Measurements from ENCODE around the gene IFITM1.
"Not testable (repeated sequence)": the region's sequence is repeated elsewhere in the genome, so short reads cannot be mapped to it uniquely, and the experiment has no call there.

The IFITM1 gene

DNA sequence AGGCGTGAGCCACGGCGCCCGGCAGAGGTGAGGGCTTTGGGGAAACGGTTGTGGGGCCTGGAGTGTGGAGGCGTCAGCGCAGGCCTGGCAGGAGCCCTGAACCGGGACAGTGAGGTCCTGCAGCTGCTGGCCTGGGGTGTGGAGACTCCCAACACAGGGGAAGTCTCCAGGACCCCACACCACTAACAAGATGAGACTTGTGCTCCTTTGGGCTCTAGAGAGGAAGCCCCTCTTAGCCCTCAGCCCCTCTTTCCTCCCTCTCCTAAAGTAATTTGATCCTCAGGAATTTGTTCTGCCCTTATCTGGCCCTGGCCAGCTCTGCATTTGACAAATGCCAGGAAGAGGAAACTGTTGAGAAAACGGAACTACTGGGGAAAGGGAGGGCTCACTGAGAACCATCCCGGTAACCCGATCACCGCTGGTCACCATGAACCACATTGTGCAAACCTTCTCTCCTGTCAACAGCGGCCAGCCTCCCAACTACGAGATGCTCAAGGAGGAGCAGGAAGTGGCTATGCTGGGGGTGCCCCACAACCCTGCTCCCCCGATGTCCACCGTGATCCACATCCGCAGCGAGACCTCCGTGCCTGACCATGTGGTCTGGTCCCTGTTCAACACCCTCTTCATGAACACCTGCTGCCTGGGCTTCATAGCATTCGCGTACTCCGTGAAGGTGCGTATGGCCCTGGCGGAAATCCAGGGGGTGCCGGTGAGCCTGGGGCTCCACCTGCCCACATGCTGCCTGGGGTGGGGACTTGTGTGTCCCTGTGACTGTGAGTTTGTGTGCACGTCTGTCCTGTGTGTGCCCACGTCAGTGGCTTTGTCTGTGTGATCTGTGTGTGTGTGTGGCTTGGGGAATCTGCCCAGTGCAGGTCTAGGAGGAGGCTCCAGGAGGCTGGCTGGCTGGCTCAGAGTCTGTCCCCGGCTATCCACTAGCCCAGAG, 5.8 kb upstream of the IFITM1 start, which contains the start of gene IFITM2:
Gene IFITM2, plus strand, starts transcription at position 51 of the 943 bp plus-strand sequence. Its CDS starts 377 bp downstream, at position 428.
- peak; percentile 71 for FAIRE-seq
- DNase-seq (ENCODE audit: insufficient read length, low spot score) = not testable (repeated sequence)

- FAIRE-seq; DNase-seq (ENCODE audit: insufficient read length, low spot score): not testable (repeated sequence)
Measured at GRCh38 chr11:308740-309665, 4.8 kb upstream of the IFITM1 start.

- peak; percentile 63 for FAIRE-seq
- DNase-seq (ENCODE audit: insufficient read length, low spot score) = not testable (repeated sequence)
Measured at GRCh38 chr11:309979-310572, 3.8 kb upstream of the IFITM1 start.

DNA sequence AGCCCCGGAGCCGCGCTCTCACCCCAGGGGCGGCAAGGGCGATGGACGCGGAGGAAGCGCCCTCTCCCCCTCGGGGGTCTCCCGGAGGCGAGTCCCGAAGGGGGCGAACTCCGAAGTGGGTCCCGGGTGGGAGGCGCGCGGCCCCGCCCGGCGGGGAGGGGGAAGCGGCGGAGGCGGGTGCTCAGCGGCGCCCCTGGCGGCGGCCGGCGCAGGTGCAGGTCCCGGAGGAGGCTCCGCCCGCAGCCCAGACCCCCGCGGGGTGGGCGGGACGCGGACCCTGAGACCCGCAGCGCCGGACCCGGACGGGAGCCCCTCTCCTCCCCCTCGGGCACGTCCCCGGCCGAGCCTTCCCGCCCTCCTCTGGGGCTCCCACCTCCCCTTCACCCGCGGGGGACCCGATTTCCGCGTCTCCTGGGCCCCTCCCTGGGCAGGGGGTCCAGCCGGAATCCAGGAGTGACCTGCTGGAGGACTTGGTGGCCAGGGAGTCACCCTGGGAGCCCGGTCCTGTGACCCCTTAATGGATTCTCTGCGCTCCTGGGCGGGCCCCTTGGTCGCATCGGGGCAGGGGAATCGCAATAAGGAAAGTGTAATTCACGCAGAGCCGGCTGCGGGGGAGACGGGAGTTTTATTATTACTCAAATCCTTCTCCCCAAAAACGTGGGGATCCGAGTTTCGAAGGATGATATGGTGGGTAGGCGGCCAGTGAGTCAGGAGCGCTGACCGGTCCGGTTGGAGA, 2.7 kb upstream of the IFITM1 start:
- FAIRE-seq = peak; percentile 26
- not testable (repeated sequence) for DNase-seq (ENCODE audit: insufficient read length, low spot score)

DNA sequence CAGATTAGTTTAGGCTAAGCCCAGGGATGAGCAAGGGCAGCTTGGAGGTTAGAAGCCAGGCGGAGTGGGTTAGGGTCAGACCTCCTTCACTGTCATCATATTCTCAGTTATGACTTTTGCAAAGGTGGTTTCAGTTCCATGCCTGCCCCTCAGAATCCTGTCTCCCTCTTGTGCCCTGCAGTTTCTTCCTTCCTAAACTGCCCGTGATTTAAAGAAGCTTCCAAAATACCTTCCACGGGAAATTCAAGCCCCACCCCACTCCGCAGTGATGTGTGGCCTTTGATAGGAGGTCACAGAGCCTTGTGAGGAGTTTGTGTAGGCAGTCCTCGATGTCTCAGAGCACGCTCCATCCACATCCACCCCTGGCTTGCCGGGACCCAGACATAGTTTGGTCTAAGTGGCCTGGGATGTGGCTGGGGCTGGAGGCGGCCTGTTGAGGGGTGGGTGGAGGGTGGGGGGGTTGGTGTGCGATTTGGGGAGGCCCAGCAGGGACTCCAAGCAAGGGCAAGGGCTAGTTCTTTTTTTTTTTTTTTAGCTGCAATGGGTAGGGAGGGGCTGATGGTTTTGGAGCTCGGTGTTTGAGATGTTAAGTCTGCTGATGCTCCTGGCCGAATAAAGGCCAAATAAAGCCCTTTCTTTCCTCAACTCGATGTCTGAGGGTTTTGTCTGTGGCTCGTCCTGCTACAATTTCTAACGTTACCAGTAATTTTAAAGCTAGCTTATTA, 1.6 kb upstream of the IFITM1 start:
- no peak for DNase-seq (ENCODE audit: insufficient read length, low spot score)
- FAIRE-seq = peak; percentile 37

DNA sequence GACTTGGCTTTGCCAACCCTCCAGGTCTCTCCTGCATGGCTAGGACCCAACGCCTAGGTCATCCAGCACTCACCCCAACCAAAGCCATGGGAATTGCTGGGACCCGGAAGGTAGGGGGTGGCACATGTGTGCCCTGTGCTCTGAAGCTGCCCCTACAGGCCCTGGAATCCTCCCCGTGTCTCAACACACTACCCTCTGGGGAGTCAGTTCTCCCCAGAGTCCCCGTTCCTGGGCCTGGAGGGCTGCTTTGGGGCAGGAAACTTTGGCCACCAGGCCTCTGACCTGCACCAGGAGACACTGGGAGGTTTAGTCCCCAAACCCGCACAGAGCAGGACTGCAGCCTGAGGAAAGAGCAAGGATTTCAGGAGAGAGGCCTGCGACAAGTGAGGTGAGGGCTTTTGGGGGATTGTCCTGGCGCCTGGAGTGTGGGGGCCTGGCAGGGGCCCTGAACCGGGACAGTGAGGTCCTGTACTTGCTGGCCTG, 495 bp upstream of the IFITM1 start:
- FAIRE-seq (no peak), DNase-seq (ENCODE audit: insufficient read length, low spot score) (no peak)

DNA sequence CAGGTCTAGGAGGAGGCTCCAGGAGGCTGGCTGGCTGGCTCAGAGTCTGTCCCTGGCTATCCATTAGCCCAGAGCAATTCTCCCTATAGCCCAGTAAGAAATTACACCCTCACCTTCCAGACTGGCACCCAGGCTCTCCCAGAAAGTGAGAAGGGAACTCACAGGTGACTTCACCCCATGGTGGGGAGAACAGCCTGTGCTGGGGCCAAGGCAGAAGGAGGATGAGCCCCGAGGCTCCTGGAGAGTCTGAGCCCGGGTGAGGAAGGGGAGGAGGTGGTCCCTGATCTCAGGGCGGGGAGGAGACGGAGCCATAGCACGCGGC, 675 bp downstream of the IFITM1 start:
- FAIRE-seq; DNase-seq (ENCODE audit: insufficient read length, low spot score): not testable (repeated sequence)

DNA sequence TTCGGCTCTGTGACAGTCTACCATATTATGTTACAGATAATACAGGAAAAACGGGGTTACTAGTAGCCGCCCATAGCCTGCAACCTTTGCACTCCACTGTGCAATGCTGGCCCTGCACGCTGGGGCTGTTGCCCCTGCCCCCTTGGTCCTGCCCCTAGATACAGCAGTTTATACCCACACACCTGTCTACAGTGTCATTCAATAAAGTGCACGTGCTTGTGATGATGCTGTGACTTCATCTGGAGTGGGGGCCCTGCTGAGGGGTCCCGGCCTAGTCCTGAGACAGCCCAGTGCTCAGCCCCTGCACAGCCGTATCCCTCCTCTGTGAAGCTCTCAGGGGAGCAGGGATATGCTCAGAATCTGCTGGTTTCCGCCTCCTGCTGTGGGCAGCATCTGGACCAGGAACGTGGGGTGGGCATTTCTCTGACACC, 1.2 kb downstream of the IFITM1 start:
- DNase-seq (ENCODE audit: insufficient read length, low spot score) (no peak), FAIRE-seq (no peak)

DNA sequence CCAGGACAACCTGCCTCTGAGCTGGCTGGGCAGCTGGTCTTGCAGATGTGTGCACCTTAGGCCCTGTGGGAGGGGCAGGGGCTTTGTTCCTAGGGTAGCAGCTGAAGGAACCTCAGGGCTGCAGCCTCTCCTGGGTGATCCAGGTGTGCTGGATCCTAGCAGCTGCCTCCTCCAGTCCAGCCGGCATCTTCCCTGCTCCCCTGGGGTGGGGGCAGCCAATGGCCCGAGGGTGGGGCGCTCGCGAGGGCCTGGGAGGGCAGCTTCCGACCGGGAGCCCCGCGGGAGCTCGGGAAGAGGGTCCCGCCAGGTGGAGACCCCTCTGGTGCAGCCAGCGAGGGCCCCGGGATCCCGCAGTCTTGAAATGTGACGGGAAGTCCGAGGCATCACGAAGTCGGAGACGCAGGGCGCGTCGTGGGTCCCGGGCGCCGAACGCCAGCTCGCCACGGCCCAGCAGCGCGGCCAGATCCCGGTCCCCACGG, 1.7 kb downstream of the IFITM1 start:
- no peak for DNase-seq (ENCODE audit: insufficient read length, low spot score)

GRCh38 chr11:316031-316701, 2.3 kb downstream of the IFITM1 start:
- FAIRE-seq (no peak), DNase-seq (ENCODE audit: insufficient read length, low spot score) (no peak)

More for the DNA sequence above, 1.7 kb downstream of the IFITM1 start:
- FAIRE-seq = no peak

DNA sequence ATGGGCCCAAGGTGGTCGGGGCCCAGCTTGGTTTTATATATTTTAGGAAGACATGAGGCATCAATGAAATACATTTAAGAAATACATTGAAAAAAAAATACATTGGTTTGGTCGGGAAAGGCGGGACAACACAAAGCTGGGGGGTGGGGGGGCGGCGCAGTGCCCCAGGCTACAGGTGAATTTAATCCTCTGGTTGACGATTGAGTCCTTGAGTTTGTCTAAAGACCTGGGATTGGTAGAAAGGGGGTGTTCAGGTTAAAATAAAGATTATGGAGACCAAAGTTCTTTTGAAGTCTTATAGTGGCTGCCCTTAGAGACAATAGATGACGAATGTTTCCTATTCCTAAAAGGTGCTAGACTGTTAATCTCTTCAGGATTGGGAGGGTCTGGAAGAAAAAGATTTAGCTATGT, 3.1 kb downstream of the IFITM1 start:
- DNase-seq (ENCODE audit: insufficient read length, low spot score) = no peak
- FAIRE-seq = no peak

DNA sequence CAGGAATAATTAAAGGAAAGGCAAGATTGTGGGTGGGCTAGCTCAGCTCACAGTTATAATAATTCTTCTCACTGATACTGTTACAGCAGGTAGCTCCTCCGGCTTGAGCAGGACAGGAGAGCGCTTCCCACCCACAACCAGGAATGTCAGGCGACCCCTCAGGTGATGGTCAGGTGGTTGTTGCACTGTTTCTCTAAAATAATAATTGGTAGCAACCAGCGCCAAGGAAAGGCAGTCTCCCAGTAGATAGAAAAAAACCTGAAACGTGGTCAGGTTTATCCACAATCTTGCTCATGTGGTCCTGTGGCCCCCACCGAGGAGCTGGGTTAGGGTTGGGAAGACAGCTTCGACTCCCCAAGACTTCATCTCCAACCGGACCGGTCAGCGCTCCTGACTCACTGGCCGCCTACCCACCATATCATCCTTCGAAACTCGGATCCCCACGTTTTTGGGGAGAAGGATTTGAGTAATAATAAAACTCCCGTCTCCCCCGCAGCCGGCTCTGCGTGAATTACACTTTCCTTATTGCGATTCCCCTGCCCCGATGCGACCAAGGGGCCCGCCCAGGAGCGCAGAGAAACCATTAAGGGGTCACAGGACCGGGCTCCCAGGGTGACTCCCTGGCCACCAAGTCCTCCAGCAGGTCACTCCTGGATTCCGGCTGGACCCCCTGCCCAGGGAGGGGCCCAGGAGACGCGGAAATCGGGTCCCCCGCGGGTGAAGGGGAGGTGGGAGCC, 4.0 kb downstream of the IFITM1 start:
- peak; percentile 89 for FAIRE-seq
- DNase-seq (ENCODE audit: insufficient read length, low spot score) = not testable (repeated sequence)

GRCh38 chr11:318405-319120, 4.7 kb downstream of the IFITM1 start:
- not testable (repeated sequence) for DNase-seq (ENCODE audit: insufficient read length, low spot score)
- FAIRE-seq = peak; percentile 35

- DNase-seq (ENCODE audit: insufficient read length, low spot score) = not testable (repeated sequence)
- peak; percentile 57 for FAIRE-seq
Measured at GRCh38 chr11:319121-319887, 5.5 kb downstream of the IFITM1 start.

- FAIRE-seq = peak; percentile 31
- not testable (repeated sequence) for DNase-seq (ENCODE audit: insufficient read length, low spot score)
Measured at GRCh38 chr11:319888-320273, 6.0 kb downstream of the IFITM1 start.

GRCh38 chr11:324156-324555, 10.3 kb downstream of the IFITM1 start:
- no peak for FAIRE-seq
- DNase-seq (ENCODE audit: insufficient read length, low spot score) = no peak

Measured in GM19239 (cell line).